ENCODE measurements around the gene NOL7.

Gene NOL7

GRCh38 chr6:13614126-13614925 lies 809 bp upstream of the NOL7 start:
- Histone ChIP-seq H3K27ac (ENCODE audit: low read depth, low read length, poor library complexity, severe bottlenecking) (peak overlapping the region; percentile 80), H3K27me3 (ENCODE audit: insufficient read depth, low read length) (no peaks in the 10 kb centered on the region)
- TF ChIP-seq CTCF (IDR thresholded peaks at IDR 0.05; ENCODE audit: low read length) (no peak), EZH2 (IDR thresholded peaks at IDR 0.05; ENCODE audit: borderline replicate concordance, low read length) (no peak)

GRCh38 chr6:13615792-13616120 lies 621 bp downstream of the NOL7 start:
- H3K9ac ChIP-seq (ENCODE audit: low read length): peak overlapping the region; percentile 81
- H2AFZ ChIP-seq (ENCODE audit: low read length): no peak overlapping the region
- H3K27me3 ChIP-seq (ENCODE audit: insufficient read depth, low read length): no peaks in the 10 kb centered on the region
- peak overlapping the region; percentile 20 for H3K27ac ChIP-seq (ENCODE audit: low read depth, low read length, poor library complexity, severe bottlenecking)
- H3K9me3 ChIP-seq (ENCODE audit: low read length): no peaks in the 10 kb centered on the region
- peak overlapping the region; percentile 95 for H3K4me3 ChIP-seq (ENCODE audit: low read depth, low read length, poor library complexity, severe bottlenecking)
- H3K9me2 ChIP-seq (ENCODE audit: low read depth, low read length): no peaks in the 10 kb centered on the region
- peaks cover 16% of the 10 kb centered on the region for H3K79me2 ChIP-seq (ENCODE audit: insufficient read depth, low read length)
- peaks cover 40% of the 10 kb centered on the region for H3K36me3 ChIP-seq (ENCODE audit: insufficient read depth, low read length)
- H3F3A ChIP-seq (ENCODE audit: insufficient read depth, low read length): peaks cover 8% of the 10 kb centered on the region
- peak overlapping the region; percentile 95 for H3K4me2 ChIP-seq (ENCODE audit: low read length)
- H4K20me1 ChIP-seq (ENCODE audit: insufficient read depth, low read length): no peaks in the 10 kb centered on the region
- peaks cover 54% of the 10 kb centered on the region for H3K4me1 ChIP-seq (ENCODE audit: insufficient read depth, low read length, severe bottlenecking)
- TF ChIP-seq EZH2 (IDR thresholded peaks at IDR 0.05; ENCODE audit: borderline replicate concordance, low read length) (no peak), CTCF (IDR thresholded peaks at IDR 0.05; ENCODE audit: low read length) (no peak)

More at GRCh38 chr6:13614126-13614925, 809 bp upstream of the NOL7 start:
- H3K79me2 ChIP-seq (ENCODE audit: insufficient read depth, low read length): peaks cover 16% of the 10 kb centered on the region
- H3K9me2 ChIP-seq (ENCODE audit: low read depth, low read length): no peaks in the 10 kb centered on the region
- H3F3A ChIP-seq (ENCODE audit: insufficient read depth, low read length): peaks cover 8% of the 10 kb centered on the region; the same call in 1 of the 2 replicates
- no peaks in the 10 kb centered on the region for H3K9me3 ChIP-seq (ENCODE audit: low read length)
- no peaks in the 10 kb centered on the region for H4K20me1 ChIP-seq (ENCODE audit: insufficient read depth, low read length)
- no peak overlapping the region for H2AFZ ChIP-seq (ENCODE audit: low read length)
- H3K4me1 ChIP-seq (ENCODE audit: insufficient read depth, low read length, severe bottlenecking): peaks cover 57% of the 10 kb centered on the region
- H3K4me2 ChIP-seq (ENCODE audit: low read length): peak overlapping the region; percentile 95
- H3K4me3 ChIP-seq (ENCODE audit: low read depth, low read length, poor library complexity, severe bottlenecking): peak overlapping the region; percentile 95
- peak overlapping the region; percentile 81 for H3K9ac ChIP-seq (ENCODE audit: low read length)
- H3K36me3 ChIP-seq (ENCODE audit: insufficient read depth, low read length): peaks cover 26% of the 10 kb centered on the region

- Histone ChIP-seq H3K27ac (ENCODE audit: low read depth, low read length, poor library complexity, severe bottlenecking) (peak overlapping the region; percentile 39), H3K36me3 (ENCODE audit: insufficient read depth, low read length) (peaks cover 53% of the 10 kb centered on the region), H3K4me1 (ENCODE audit: insufficient read depth, low read length, severe bottlenecking) (peaks cover 42% of the 10 kb centered on the region), H4K20me1 (ENCODE audit: insufficient read depth, low read length) (no peaks in the 10 kb centered on the region), H3F3A (ENCODE audit: insufficient read depth, low read length) (peaks cover 2% of the 10 kb centered on the region; the same call in 1 of the 2 replicates), H3K27me3 (ENCODE audit: insufficient read depth, low read length) (no peaks in the 10 kb centered on the region), H2AFZ (ENCODE audit: low read length) (no peak overlapping the region), H3K4me2 (ENCODE audit: low read length) (peak overlapping the region; percentile 95), H3K9ac (ENCODE audit: low read length) (no peak overlapping the region; the same call in 1 of the 2 replicates), H3K79me2 (ENCODE audit: insufficient read depth, low read length) (peaks cover 16% of the 10 kb centered on the region), H3K4me3 (ENCODE audit: low read depth, low read length, poor library complexity, severe bottlenecking) (peak overlapping the region; percentile 95), H3K9me2 (ENCODE audit: low read depth, low read length) (no peaks in the 10 kb centered on the region), H3K9me3 (ENCODE audit: low read length) (no peaks in the 10 kb centered on the region)
- no peak for TF ChIP-seq EZH2 (IDR thresholded peaks at IDR 0.05; ENCODE audit: borderline replicate concordance, low read length)
- TF ChIP-seq CTCF (IDR thresholded peaks at IDR 0.05; ENCODE audit: low read length): no peak; the same call in 1 of the 2 replicates
These were observed 1.9 kb downstream of the NOL7 start for GRCh38 chr6:13617066-13617465.
